NCI-H2107 (cell line): Measurements from ENCODE around the gene ANKRD24.
"Not testable (repeated sequence)": the region's sequence is repeated elsewhere in the genome, so short reads cannot be mapped to it uniquely, and the experiment has no call there.

Experiments
- DNase-seq: peaks from one replicate; lab custom pipeline; 2025; lab: John Stamatoyannopoulos, UW

The ANKRD24 gene

DNA sequence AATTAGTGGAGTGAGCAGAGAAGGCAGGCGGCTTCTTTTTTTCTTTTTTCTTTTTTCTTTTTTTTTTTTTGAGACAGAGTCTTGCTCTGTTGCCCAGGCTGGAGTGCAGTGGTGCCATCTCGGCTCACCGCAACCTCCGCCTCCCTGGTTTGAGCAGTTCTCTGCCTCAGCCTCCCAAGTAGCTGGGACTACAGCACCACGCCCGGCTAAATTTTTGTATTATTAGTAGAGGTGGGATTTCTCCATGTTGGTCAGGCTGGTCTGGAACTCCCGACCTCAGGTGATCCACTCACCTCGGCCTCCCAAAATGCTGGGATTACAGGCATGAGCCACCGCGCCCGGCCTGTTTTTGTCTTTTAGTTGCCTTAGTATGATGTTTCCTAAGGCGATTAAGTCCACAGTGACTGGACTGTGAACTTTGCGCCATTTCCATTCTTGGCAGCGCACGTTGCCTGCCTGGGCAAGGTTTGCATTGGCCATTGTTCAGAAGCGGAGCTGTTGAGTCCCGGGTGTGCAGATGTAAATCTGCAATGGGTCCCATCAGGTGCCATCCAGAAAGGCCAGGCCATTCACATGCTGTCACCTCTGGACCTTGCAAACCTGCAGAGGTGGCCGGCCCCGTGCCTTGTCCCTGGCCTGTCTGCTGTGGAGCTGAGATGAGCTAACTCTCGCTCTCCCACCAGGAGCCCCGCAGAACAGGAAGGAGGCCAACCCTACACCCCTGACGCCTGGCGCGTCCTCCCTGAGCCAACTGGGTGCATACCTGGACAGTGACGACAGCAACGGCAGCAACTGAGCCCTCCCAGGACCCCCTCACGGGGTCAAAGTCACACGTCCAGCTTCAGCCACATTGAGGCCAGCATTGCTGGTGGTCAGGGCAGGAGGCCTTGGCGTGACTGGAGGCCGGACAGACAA, 85.7 kb downstream of the ANKRD24 start:
- no peak for DNase-seq

DNA sequence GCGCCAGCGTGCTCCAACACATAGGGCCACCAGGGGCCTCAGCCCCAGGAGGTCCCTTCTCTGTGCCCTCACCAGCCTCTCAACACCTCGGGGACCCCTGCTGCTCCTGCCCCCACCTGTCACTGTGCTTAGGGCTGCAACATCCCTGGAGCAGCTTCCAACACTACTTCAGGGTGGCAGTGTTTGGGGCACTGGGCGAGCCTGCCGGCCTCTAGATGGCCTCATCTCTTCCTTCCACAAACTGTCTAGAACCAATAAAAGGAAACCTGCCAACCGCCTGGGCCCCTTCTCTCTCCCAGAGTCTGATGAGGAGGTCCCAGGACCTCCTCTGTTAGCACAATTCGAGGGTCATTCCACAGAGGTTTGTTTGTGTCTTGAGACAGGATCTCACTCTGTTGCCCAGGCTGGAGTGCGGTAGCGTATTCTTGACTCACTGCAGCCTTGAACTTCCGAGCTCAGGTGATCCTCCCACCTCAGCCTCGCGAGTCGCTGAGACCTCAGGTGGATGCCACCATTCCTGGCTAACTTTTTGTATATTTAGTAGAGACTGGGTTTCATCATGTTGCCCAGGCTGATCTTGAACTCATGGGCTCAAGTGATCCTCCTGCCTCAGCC, 86.4 kb downstream of the ANKRD24 start:
- DNase-seq, result no peak

DNA sequence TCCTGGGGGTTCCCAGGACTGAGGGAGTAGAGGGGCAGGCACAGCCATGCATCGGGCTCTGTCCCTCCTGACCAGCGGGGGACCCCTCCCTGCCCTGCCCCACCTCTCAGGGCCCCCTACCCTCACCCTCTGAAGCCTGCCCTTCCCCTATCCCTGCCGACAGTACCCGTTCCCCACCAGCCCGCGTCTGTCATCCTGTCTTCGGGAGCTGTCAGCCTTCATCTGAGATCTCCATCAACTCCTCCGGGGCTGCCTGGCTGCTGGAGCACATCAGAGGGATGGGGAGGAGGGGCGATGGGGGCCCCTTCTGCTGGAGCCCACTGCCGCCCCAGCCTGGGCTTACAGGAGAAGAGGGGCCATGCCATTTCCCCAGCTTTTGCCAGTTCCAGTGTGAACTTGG, 90.4 kb downstream of the ANKRD24 start:
- DNase-seq, result no peak

DNA sequence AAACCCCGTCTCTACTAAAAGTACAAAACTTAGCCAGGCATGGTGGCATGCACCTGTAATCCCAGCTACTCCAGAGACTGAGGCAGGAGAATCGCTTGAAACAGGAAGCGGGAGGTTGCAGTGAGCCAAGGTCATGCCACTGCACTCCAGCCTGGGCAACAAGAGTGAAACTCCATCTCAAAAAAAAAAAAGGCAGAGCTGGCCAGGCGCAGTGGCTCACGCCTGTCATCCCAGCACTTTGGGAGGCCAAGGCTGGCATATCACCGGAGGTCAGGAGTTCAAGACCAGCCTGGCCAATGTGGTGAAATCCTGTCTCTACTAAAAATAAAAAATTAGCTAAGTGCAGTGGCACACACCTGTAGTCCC, 91.8 kb downstream of the ANKRD24 start:
- DNase-seq, result not testable (repeated sequence)
